ENCODE measurements around the gene DPP9. TPM values are rescaled to one million over a fixed set of nuclear protein-coding genes. Genes with fewer than 3 reads are reported as not detected.

Gene DPP9
- total RNA-seq, 1 donor from 2014 or later: 17.1 TPM

DNA sequence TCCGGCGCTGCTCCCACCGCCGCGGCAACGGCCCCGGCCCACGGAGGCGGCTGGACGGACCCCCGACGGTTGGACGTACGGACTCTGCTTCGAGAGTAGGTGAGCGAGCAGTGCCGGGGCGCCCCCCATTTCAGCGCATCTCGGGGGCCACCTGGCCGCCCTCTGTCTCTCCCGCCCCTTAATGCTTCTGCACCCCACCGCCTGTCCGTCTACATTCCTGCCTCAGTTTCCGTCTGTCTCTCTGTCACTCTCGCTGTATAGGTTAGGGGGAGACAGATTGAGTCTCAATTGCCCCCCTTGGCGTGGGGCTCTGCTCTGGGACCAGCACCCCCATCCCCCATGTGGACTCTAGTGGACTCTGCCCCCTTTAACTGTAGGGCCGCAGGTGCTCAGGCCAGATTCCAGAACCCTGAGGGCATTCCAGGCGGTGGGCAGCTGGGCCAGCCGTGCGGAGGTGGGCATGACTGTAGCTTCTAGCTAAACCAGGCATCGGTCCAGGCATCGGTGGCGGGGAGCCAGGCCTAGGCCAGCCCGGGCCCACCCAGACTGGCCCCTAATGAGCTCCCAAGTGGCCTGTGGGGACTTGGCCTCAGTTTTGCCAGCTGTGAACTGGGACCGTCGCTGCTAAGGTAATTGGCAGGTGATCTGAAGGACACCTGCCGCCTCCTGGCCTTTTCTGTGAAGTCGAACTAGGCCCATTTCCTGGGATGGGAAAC lies 84.0 kb downstream of the DPP9 start:
- H3K4me1 Mint-ChIP-seq: peaks cover 15% of the 10 kb centered on the region
- Histone ChIP-seq H3K9me3 (ENCODE audit: low read depth) (no peaks in the 10 kb centered on the region), H3K4me3 (peak overlapping the region; percentile 81), H3K27ac (no peak overlapping the region), H3K4me1 (peaks cover 4% of the 10 kb centered on the region), H3K36me3 (no peaks in the 10 kb centered on the region), H3K4me2 (peak overlapping the region; percentile 93), H3K79me2 (ENCODE audit: low read depth) (no peaks in the 10 kb centered on the region), H3F3A (ENCODE audit: low read depth) (peaks cover 8% of the 10 kb centered on the region), H3K27me3 (peaks cover 15% of the 10 kb centered on the region), H3K9ac (no peak overlapping the region), H4K20me1 (ENCODE audit: low read depth) (no peaks in the 10 kb centered on the region), H2AFZ (replicated peaks) (peak overlapping the region; percentile 90)
- peaks cover 11% of the 10 kb centered on the region for H3K27me3 Mint-ChIP-seq (ENCODE audit: insufficient read depth, low read depth)
- no peak for DNase-seq (ENCODE audit: low spot score)
- no peak overlapping the region for H3K27ac Mint-ChIP-seq
- H3K4me3 Mint-ChIP-seq: peak overlapping the region; percentile 89
- H3K9me3 Mint-ChIP-seq: no peaks in the 10 kb centered on the region
- TF ChIP-seq, protein P1, sequence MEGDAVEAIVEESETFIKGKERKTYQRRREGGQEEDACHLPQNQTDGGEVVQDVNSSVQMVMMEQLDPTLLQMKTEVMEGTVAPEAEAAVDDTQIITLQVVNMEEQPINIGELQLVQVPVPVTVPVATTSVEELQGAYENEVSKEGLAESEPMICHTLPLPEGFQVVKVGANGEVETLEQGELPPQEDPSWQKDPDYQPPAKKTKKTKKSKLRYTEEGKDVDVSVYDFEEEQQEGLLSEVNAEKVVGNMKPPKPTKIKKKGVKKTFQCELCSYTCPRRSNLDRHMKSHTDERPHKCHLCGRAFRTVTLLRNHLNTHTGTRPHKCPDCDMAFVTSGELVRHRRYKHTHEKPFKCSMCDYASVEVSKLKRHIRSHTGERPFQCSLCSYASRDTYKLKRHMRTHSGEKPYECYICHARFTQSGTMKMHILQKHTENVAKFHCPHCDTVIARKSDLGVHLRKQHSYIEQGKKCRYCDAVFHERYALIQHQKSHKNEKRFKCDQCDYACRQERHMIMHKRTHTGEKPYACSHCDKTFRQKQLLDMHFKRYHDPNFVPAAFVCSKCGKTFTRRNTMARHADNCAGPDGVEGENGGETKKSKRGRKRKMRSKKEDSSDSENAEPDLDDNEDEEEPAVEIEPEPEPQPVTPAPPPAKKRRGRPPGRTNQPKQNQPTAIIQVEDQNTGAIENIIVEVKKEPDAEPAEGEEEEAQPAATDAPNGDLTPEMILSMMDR (IDR thresholded peaks at IDR 0.05): no peak
- TF ChIP-seq EZH2phosphoT487 (IDR thresholded peaks at IDR 0.05): no peak
- TF ChIP-seq EZH2 (IDR thresholded peaks at IDR 0.05): no peak
- no peaks in the 10 kb centered on the region for H3K36me3 Mint-ChIP-seq

DNA sequence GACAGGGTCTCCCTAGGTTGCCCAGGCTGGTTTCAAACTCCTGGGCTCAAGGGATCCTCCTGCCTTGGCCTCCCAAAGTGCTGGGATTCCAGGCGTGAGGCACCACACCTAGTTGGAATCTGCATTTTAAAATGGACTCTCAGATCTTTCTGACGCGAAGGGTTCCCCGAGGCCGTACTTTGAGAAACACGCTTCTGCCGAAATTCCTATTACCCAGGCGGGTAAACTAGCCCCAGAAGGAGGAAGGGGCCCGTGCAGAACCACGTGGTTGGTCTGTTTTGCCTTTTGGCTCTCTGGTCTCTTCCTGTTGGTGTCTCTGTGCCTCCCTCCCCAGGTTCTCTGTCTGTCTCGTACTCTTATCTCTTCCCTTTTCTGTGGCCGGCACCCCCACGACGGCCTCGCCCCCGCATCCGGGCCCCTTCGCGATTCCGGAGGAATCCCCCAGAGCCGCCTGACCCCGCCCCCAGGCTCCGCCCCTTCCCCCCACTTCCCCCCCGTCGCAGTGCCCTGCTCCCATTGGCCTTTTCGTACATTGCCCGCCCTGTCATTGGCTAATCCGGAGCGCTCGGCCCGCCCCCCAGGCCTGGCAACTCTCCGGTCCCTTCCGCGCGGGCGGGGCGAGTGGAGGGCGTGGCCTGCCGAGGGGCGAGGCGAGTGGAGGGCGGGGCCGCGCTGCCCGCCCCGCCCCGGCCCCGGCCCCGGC lies 84.7 kb downstream of the DPP9 start, which contains the start of gene TNFAIP8L1:
TSS of gene TNFAIP8L1 (plus strand) at position 689 of the 703 bp plus-strand sequence. CDS start 12,354 bp downstream, outside the sequence.
- Histone ChIP-seq H3K4me3 (peak within 1 kb of the TSS; percentile 81), H3K27ac (no peak within 1 kb of the TSS), H3K9me3 (ENCODE audit: low read depth) (no peaks in the 10 kb centered on the region), H3K79me2 (ENCODE audit: low read depth) (no peaks in the 10 kb centered on the region), H4K20me1 (ENCODE audit: low read depth) (no peaks in the 10 kb centered on the region), H3K27me3 (peaks cover 15% of the 10 kb centered on the region), H3F3A (ENCODE audit: low read depth) (peaks cover 10% of the 10 kb centered on the region), H3K4me1 (peaks cover 4% of the 10 kb centered on the region), H3K36me3 (no peaks in the 10 kb centered on the region), H2AFZ (replicated peaks) (peak within 1 kb of the TSS; percentile 90), H3K9ac (no peak within 1 kb of the TSS), H3K4me2 (peak within 1 kb of the TSS; percentile 93)
- no peak for TF ChIP-seq EZH2 (IDR thresholded peaks at IDR 0.05)
- TF ChIP-seq EZH2phosphoT487 (IDR thresholded peaks at IDR 0.05): no peak
- TF ChIP-seq, protein P1 (IDR thresholded peaks at IDR 0.05): no peak
- Mint-ChIP-seq H3K27me3 (ENCODE audit: insufficient read depth, low read depth) (peaks cover 13% of the 10 kb centered on the region), H3K27ac (peak within 1 kb of the TSS; percentile 86), H3K4me1 (peaks cover 15% of the 10 kb centered on the region), H3K4me3 (peak within 1 kb of the TSS; percentile 89), H3K9me3 (no peaks in the 10 kb centered on the region), H3K36me3 (no peaks in the 10 kb centered on the region)
- peak; percentile 99 for DNase-seq (ENCODE audit: low spot score)

DNA sequence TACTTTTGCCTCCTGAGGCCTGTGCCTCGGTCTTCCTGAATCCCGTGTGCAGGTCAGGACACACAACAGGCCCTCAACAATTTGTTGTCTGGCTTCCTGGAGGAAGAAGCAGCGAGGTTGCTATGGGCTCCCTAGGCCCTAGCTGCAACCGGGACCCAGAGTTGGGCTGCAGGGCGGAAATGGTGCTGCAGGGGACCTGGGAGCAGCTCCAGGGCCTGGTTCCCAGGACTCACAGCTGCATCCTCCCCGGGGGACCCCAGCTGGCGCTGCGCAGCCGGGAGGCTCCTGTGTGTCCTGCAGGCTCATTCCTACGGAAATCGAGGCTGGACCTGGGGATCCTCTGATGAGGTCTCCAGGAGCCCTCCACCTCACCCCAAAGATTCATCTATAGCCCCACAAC lies 85.3 kb downstream of the DPP9 start:
- Histone ChIP-seq H3K36me3 (no peaks in the 10 kb centered on the region), H3K4me2 (no peak overlapping the region), H3K9me3 (ENCODE audit: low read depth) (no peaks in the 10 kb centered on the region), H3K27me3 (peaks cover 15% of the 10 kb centered on the region), H3F3A (ENCODE audit: low read depth) (peaks cover 10% of the 10 kb centered on the region), H2AFZ (replicated peaks) (no peak overlapping the region), H4K20me1 (ENCODE audit: low read depth) (no peaks in the 10 kb centered on the region), H3K79me2 (ENCODE audit: low read depth) (no peaks in the 10 kb centered on the region), H3K9ac (no peak overlapping the region), H3K4me3 (no peak overlapping the region), H3K27ac (no peak overlapping the region), H3K4me1 (peaks cover 4% of the 10 kb centered on the region)
- no peak for DNase-seq (ENCODE audit: low spot score)
- H3K27ac Mint-ChIP-seq: no peak overlapping the region
- H3K4me1 Mint-ChIP-seq: peaks cover 17% of the 10 kb centered on the region
- TF ChIP-seq, protein P1 (IDR thresholded peaks at IDR 0.05): no peak
- no peak for TF ChIP-seq EZH2 (IDR thresholded peaks at IDR 0.05)
- no peak for TF ChIP-seq EZH2phosphoT487 (IDR thresholded peaks at IDR 0.05)
- H3K36me3 Mint-ChIP-seq: no peaks in the 10 kb centered on the region
- H3K4me3 Mint-ChIP-seq: no peak overlapping the region
- no peaks in the 10 kb centered on the region for H3K9me3 Mint-ChIP-seq
- peaks cover 13% of the 10 kb centered on the region for H3K27me3 Mint-ChIP-seq (ENCODE audit: insufficient read depth, low read depth)

Data from neural progenitor cell (in vitro differentiated cells).